GM21723 (cell line): ENCODE data around the gene COX6A1.
"Not testable (repeated sequence)": the region's sequence is repeated elsewhere in the genome, so short reads cannot be mapped to it uniquely, and the experiment has no call there.

Experiments
- ATAC-seq: cut with Tn5 transposase; IDR thresholded peaks from one replicate; pipeline ENCODE4 v1.9.1; 2021; ENCODE audit warnings: mild to moderate bottlenecking, moderate library complexity; ENCODE audit not compliant: unreplicated experiment

The COX6A1 gene

GRCh38 chr12:120425797-120426196 lies 12.1 kb upstream of the COX6A1 start:
- no peak for ATAC-seq

GRCh38 chr12:120428597-120429229 lies 9.2 kb upstream of the COX6A1 start:
- ATAC-seq, result no peak

- no peak for ATAC-seq
Observed at GRCh38 chr12:120429368-120429767, 8.5 kb upstream of the COX6A1 start.

GRCh38 chr12:120432772-120433525 lies 5.0 kb upstream of the COX6A1 start:
- ATAC-seq, result no peak

GRCh38 chr12:120438495-120439198 lies 734 bp downstream of the COX6A1 start:
- no peak for ATAC-seq

GRCh38 chr12:120439646-120440247 lies 1.8 kb downstream of the COX6A1 start:
- no peak for ATAC-seq

- ATAC-seq, result no peak
Observed at GRCh38 chr12:120444676-120445075, 6.8 kb downstream of the COX6A1 start.

- peak; percentile 88 for ATAC-seq
Observed at GRCh38 chr12:120445911-120446843, 8.3 kb downstream of the COX6A1 start, which contains the start of the genes GATC and TRIAP1. GATC (plus strand) TSS chr12:120446444; CDS start chr12:120446481, 37 bp downstream. TRIAP1 (minus strand) TSS chr12:120446384; CDS start chr12:120446372, 12 bp downstream.

- ATAC-seq, result not testable (repeated sequence)
Observed at GRCh38 chr12:120446844-120447178, 8.9 kb downstream of the COX6A1 start.

- ATAC-seq, result no peak
Observed at GRCh38 chr12:120447992-120448391, 10.1 kb downstream of the COX6A1 start.

GRCh38 chr12:120452524-120452923 lies 14.6 kb downstream of the COX6A1 start:
- not testable (repeated sequence) for ATAC-seq

- ATAC-seq, result no peak
Observed at GRCh38 chr12:120453060-120453750, 15.3 kb downstream of the COX6A1 start.

GRCh38 chr12:120453977-120454376 lies 16.1 kb downstream of the COX6A1 start:
- ATAC-seq, result peak; percentile 61

- no peak for ATAC-seq
Observed at GRCh38 chr12:120455302-120455701, 17.4 kb downstream of the COX6A1 start.

- ATAC-seq, result no peak
Observed at GRCh38 chr12:120457133-120457532, 19.2 kb downstream of the COX6A1 start.

- ATAC-seq, result no peak
Observed at GRCh38 chr12:120460157-120460556, 22.2 kb downstream of the COX6A1 start.

GRCh38 chr12:120462099-120462640 lies 24.3 kb downstream of the COX6A1 start:
- no peak for ATAC-seq

- no peak for ATAC-seq
Observed at GRCh38 chr12:120463712-120464111, 25.8 kb downstream of the COX6A1 start.

GRCh38 chr12:120465756-120466155 lies 27.8 kb downstream of the COX6A1 start:
- no peak for ATAC-seq
